ENCODE results near the gene KLF5. TPM values are rescaled to one million over a fixed set of nuclear protein-coding genes. Genes with fewer than 3 reads are reported as not detected.

KLF5 gene
- total and polyA plus RNA-seq, 4 experiments from 2014 or later: 0.83 to 5.4 (median 4.2) TPM

GRCh38 chr13:73074926-73075325 lies 16.1 kb downstream of the KLF5 start:
- intact Hi-C loops (cut with micrococcal nuclease): no loop called here
- H3K27me3 Mint-ChIP-seq: no peaks in the 10 kb centered on the region
- DNase-seq: no peak
- H3K36me3 ChIP-seq (ENCODE audit: insufficient read depth, low read length): no peaks in the 10 kb centered on the region
- no peak overlapping the region for H3K4me3 ChIP-seq (ENCODE audit: low read length in 2 of 2)
- no peaks in the 10 kb centered on the region for H3K9me3 Mint-ChIP-seq
- peaks cover 2 to 14% of the 10 kb centered on the region in 2 donors for H3K36me3 Mint-ChIP-seq
- no peaks in the 10 kb centered on the region for H3K27me3 ChIP-seq (ENCODE audit: insufficient read depth, low read length)
- peaks cover 0 to 4% (median 3%) of the 10 kb centered on the region in 4 donors for H3K4me1 Mint-ChIP-seq
- H3K4me3 Mint-ChIP-seq: no peak overlapping the region
- no peaks in the 10 kb centered on the region for H3K4me1 ChIP-seq (ENCODE audit: insufficient read depth, low read length)
- no peak overlapping the region for H3K27ac ChIP-seq (ENCODE audit: low read depth, low read length)
- no peaks in the 10 kb centered on the region for H3K9me3 ChIP-seq (ENCODE audit: control insufficient read depth in 1 of 2, low read length in 2 of 2)
- POLR2A ChIA-PET (ENCODE audit: partially characterized antibody): interaction anchor here (0.6 kb wide), 1 partner anchor 77 kb away, joined by 3 read pairs; no protein-coding TSS in a partner anchor
- CTCF ChIA-PET (ENCODE audit: partially characterized antibody): interaction anchor here (0.6 kb wide), 2 partner anchors 348 to 433 kb away, joined by 3 to 4 read pairs; no protein-coding TSS in a partner anchor
- no peak overlapping the region for H3K27ac Mint-ChIP-seq

GRCh38 chr13:73075546-73075945 lies 16.7 kb downstream of the KLF5 start:
- no peaks in the 10 kb centered on the region for H3K9me3 Mint-ChIP-seq

GRCh38 chr13:73075954-73076353 lies 17.1 kb downstream of the KLF5 start:
- Histone ChIP-seq H3K27ac (ENCODE audit: low read depth, low read length) (no peak overlapping the region), H3K4me3 (ENCODE audit: low read length in 2 of 2) (no peak overlapping the region), H3K36me3 (ENCODE audit: insufficient read depth, low read length) (no peaks in the 10 kb centered on the region), H3K4me1 (ENCODE audit: insufficient read depth, low read length) (no peaks in the 10 kb centered on the region), H3K27me3 (ENCODE audit: insufficient read depth, low read length) (no peaks in the 10 kb centered on the region), H3K9me3 (ENCODE audit: control insufficient read depth in 1 of 2, low read length in 2 of 2) (no peaks in the 10 kb centered on the region)
- Mint-ChIP-seq H3K9me3 (no peaks in the 10 kb centered on the region), H3K4me1 (peaks cover 0 to 4% (median 3%) of the 10 kb centered on the region in 4 donors), H3K27me3 (peaks cover 0 to 2% of the 10 kb centered on the region in 2 donors), H3K36me3 (peaks cover 2 to 14% of the 10 kb centered on the region in 2 donors), H3K27ac (no peak overlapping the region), H3K4me3 (peak overlapping the region in 1 of 8 donors; percentile 22)
- DNase-seq: no peak
- ChIA-PET CTCF (ENCODE audit: partially characterized antibody) (interaction anchor here (1.4 kb wide), 1 partner anchor 14 kb away, joined by 3 read pairs; no protein-coding TSS in a partner anchor), POLR2A (ENCODE audit: partially characterized antibody) (no interaction called here)
- intact Hi-C loops (cut with micrococcal nuclease): no loop called here

More at GRCh38 chr13:73075546-73075945, 16.7 kb downstream of the KLF5 start:
- H3K36me3 Mint-ChIP-seq: peaks cover 2 to 14% of the 10 kb centered on the region in 2 donors
- Histone ChIP-seq H3K27me3 (ENCODE audit: insufficient read depth, low read length) (no peaks in the 10 kb centered on the region), H3K9me3 (ENCODE audit: control insufficient read depth in 1 of 2, low read length in 2 of 2) (no peaks in the 10 kb centered on the region), H3K27ac (ENCODE audit: low read depth, low read length) (no peak overlapping the region), H3K4me1 (ENCODE audit: insufficient read depth, low read length) (no peaks in the 10 kb centered on the region), H3K4me3 (ENCODE audit: low read length in 2 of 2) (no peak overlapping the region), H3K36me3 (ENCODE audit: insufficient read depth, low read length) (no peaks in the 10 kb centered on the region)
- intact Hi-C loops (cut with micrococcal nuclease): no loop called here
- H3K4me3 Mint-ChIP-seq: peak overlapping the region in 1 of 8 donors; percentile 22
- DNase-seq: no peak
- H3K27me3 Mint-ChIP-seq: peaks cover 0 to 2% of the 10 kb centered on the region in 2 donors
- H3K4me1 Mint-ChIP-seq: peaks cover 0 to 4% (median 3%) of the 10 kb centered on the region in 4 donors
- peak overlapping the region in 1 of 7 donors; percentile 6 for H3K27ac Mint-ChIP-seq
- POLR2A ChIA-PET (ENCODE audit: partially characterized antibody): interaction anchor here (0.6 kb wide), 1 partner anchor 77 kb away, joined by 3 read pairs; no protein-coding TSS in a partner anchor
- CTCF ChIA-PET (ENCODE audit: partially characterized antibody): interaction anchor here (1.4 kb wide), 1 partner anchor 13 kb away, joined by 3 read pairs; no protein-coding TSS in a partner anchor

GRCh38 chr13:73077865-73078264 lies 19.1 kb downstream of the KLF5 start:
- no peak overlapping the region for H3K4me3 ChIP-seq (ENCODE audit: low read length in 2 of 2)
- H3K4me3 Mint-ChIP-seq: no peak overlapping the region
- H3K27me3 Mint-ChIP-seq: peaks cover 2% of the 10 kb centered on the region in 2 donors
- H3K27me3 ChIP-seq (ENCODE audit: insufficient read depth, low read length): no peaks in the 10 kb centered on the region
- H3K36me3 Mint-ChIP-seq: peaks cover 2 to 14% of the 10 kb centered on the region in 2 donors
- no peaks in the 10 kb centered on the region for H3K36me3 ChIP-seq (ENCODE audit: insufficient read depth, low read length)
- no peak for DNase-seq
- H3K27ac ChIP-seq (ENCODE audit: low read depth, low read length): no peak overlapping the region
- CTCF ChIA-PET (ENCODE audit: partially characterized antibody): no interaction called here
- intact Hi-C loops (cut with micrococcal nuclease): no loop called here
- peaks cover 0 to 4% (median 3%) of the 10 kb centered on the region in 4 donors for H3K4me1 Mint-ChIP-seq
- H3K9me3 ChIP-seq (ENCODE audit: control insufficient read depth in 1 of 2, low read length in 2 of 2): no peaks in the 10 kb centered on the region
- no peak overlapping the region for H3K27ac Mint-ChIP-seq
- POLR2A ChIA-PET (ENCODE audit: partially characterized antibody): no interaction called here
- peaks cover 0 to 2% (median 0%) of the 10 kb centered on the region in 8 donors for H3K9me3 Mint-ChIP-seq
- H3K4me1 ChIP-seq (ENCODE audit: insufficient read depth, low read length): no peaks in the 10 kb centered on the region

GRCh38 chr13:73079359-73079758 lies 20.6 kb downstream of the KLF5 start:
- peaks cover 0 to 2% (median 0%) of the 10 kb centered on the region in 8 donors for H3K9me3 Mint-ChIP-seq
- no peak for DNase-seq
- CTCF ChIA-PET (ENCODE audit: partially characterized antibody): no interaction called here
- no peaks in the 10 kb centered on the region for H3K4me1 Mint-ChIP-seq
- H3K36me3 Mint-ChIP-seq: peaks cover 2 to 14% of the 10 kb centered on the region in 2 donors
- Histone ChIP-seq H3K4me3 (ENCODE audit: low read length in 2 of 2) (no peak overlapping the region), H3K27ac (ENCODE audit: low read depth, low read length) (no peak overlapping the region), H3K9me3 (ENCODE audit: control insufficient read depth in 1 of 2, low read length in 2 of 2) (no peaks in the 10 kb centered on the region), H3K27me3 (ENCODE audit: insufficient read depth, low read length) (no peaks in the 10 kb centered on the region), H3K36me3 (ENCODE audit: insufficient read depth, low read length) (no peaks in the 10 kb centered on the region), H3K4me1 (ENCODE audit: insufficient read depth, low read length) (no peaks in the 10 kb centered on the region)
- intact Hi-C loops (cut with micrococcal nuclease): no loop called here
- H3K4me3 Mint-ChIP-seq: no peak overlapping the region
- H3K27me3 Mint-ChIP-seq: peaks cover 2% of the 10 kb centered on the region in 2 donors
- POLR2A ChIA-PET (ENCODE audit: partially characterized antibody): no interaction called here
- H3K27ac Mint-ChIP-seq: no peak overlapping the region

- Mint-ChIP-seq H3K4me1 (no peaks in the 10 kb centered on the region), H3K9me3 (peaks cover 0 to 2% (median 0%) of the 10 kb centered on the region in 8 donors), H3K4me3 (no peak overlapping the region), H3K36me3 (peaks cover 0 to 6% of the 10 kb centered on the region in 2 donors), H3K27me3 (peaks cover 2% of the 10 kb centered on the region in 2 donors), H3K27ac (no peak overlapping the region)
- DNase-seq: no peak
- no peak overlapping the region for H3K4me3 ChIP-seq (ENCODE audit: low read length in 2 of 2)
- ChIA-PET CTCF (ENCODE audit: partially characterized antibody) (no interaction called here), POLR2A (ENCODE audit: partially characterized antibody) (no interaction called here)
- H3K36me3 ChIP-seq (ENCODE audit: insufficient read depth, low read length): no peaks in the 10 kb centered on the region
- no peaks in the 10 kb centered on the region for H3K9me3 ChIP-seq (ENCODE audit: control insufficient read depth in 1 of 2, low read length in 2 of 2)
- intact Hi-C loops (cut with micrococcal nuclease): no loop called here
- H3K27me3 ChIP-seq (ENCODE audit: insufficient read depth, low read length): no peaks in the 10 kb centered on the region
- H3K27ac ChIP-seq (ENCODE audit: low read depth, low read length): no peak overlapping the region
- H3K4me1 ChIP-seq (ENCODE audit: insufficient read depth, low read length): no peaks in the 10 kb centered on the region
Observed at GRCh38 chr13:73081256-73081915, 22.6 kb downstream of the KLF5 start.

- Mint-ChIP-seq H3K27me3 (peaks cover 2% of the 10 kb centered on the region in 2 donors), H3K27ac (no peak overlapping the region), H3K4me1 (no peaks in the 10 kb centered on the region), H3K36me3 (peaks cover 0 to 6% of the 10 kb centered on the region in 2 donors), H3K9me3 (peaks cover 0 to 4% (median 0%) of the 10 kb centered on the region in 8 donors), H3K4me3 (no peak overlapping the region)
- H3K27ac ChIP-seq (ENCODE audit: low read depth, low read length): no peak overlapping the region
- no peak for DNase-seq
- no peaks in the 10 kb centered on the region for H3K4me1 ChIP-seq (ENCODE audit: insufficient read depth, low read length)
- no peaks in the 10 kb centered on the region for H3K27me3 ChIP-seq (ENCODE audit: insufficient read depth, low read length)
- ChIA-PET POLR2A (ENCODE audit: partially characterized antibody) (no interaction called here), CTCF (ENCODE audit: partially characterized antibody) (no interaction called here)
- intact Hi-C loops (cut with micrococcal nuclease): no loop called here
- H3K4me3 ChIP-seq (ENCODE audit: low read length in 2 of 2): no peak overlapping the region
- H3K9me3 ChIP-seq (ENCODE audit: control insufficient read depth in 1 of 2, low read length in 2 of 2): no peaks in the 10 kb centered on the region
- no peaks in the 10 kb centered on the region for H3K36me3 ChIP-seq (ENCODE audit: insufficient read depth, low read length)
Observed at GRCh38 chr13:73082471-73082870, 23.7 kb downstream of the KLF5 start.

Measured in CD4-positive, alpha-beta memory T cell (primary cell).